Muscle layer of duodenum (tissue), 2 donors: Measurements from ENCODE around the gene ROBO1.

Experiments
- H3K27ac ChIP-seq: one replicate; pipeline ENCODE4 v1.7.0; 2013; ENCODE audit warnings: mild to moderate bottlenecking, low read length
- H3K27me3 ChIP-seq: one replicate; pipeline ENCODE4 v1.7.0; 2013; ENCODE audit warnings: low read depth, mild to moderate bottlenecking, control low read depth, low read length
- H3K36me3 ChIP-seq, 2 donors: one replicate each; pipeline ENCODE4 v1.7.0; 2013; ENCODE audit warnings: low read length in 2 of 2, control low read depth in 1 of 2, mild to moderate bottlenecking in 1 of 2; ENCODE audit not compliant: insufficient read depth in 2 of 2, control insufficient read depth in 1 of 2
- H3K4me1 ChIP-seq, 2 donors: one replicate each; pipeline ENCODE4 v1.7.0; 2013; ENCODE audit warnings: low read length in 2 of 2, mild to moderate bottlenecking in 2 of 2, control low read depth in 1 of 2, moderate library complexity in 1 of 2; ENCODE audit not compliant: insufficient read depth in 2 of 2, control insufficient read depth in 1 of 2
- H3K4me3 ChIP-seq, 2 donors: one replicate each; pipeline ENCODE4 v1.7.0; 2013; ENCODE audit warnings: low read length in 2 of 2, low read depth in 1 of 2, mild to moderate bottlenecking in 1 of 2
- H3K9me3 ChIP-seq, 2 donors: one replicate each; pipeline ENCODE4 v1.7.0; 2013; ENCODE audit warnings: low read length in 2 of 2, control low read depth in 1 of 2, mild to moderate bottlenecking in 1 of 2; ENCODE audit not compliant: control insufficient read depth in 1 of 2
- donor health status: healthy.

The ROBO1 gene

GRCh38 chr3:79047581-79047980 lies 720.2 kb downstream of the ROBO1 start:
- Histone ChIP-seq H3K27me3 (no peaks in the 10 kb centered on the region), H3K4me1 (no peaks in the 10 kb centered on the region), H3K9me3 (peaks cover 0 to 5% of the 10 kb centered on the region in 2 donors), H3K27ac (no peak overlapping the region), H3K36me3 (no peaks in the 10 kb centered on the region), H3K4me3 (no peak overlapping the region)

- Histone ChIP-seq H3K36me3 (no peaks in the 10 kb centered on the region), H3K9me3 (no peaks in the 10 kb centered on the region), H3K27ac (no peak overlapping the region), H3K4me3 (no peak overlapping the region), H3K27me3 (no peaks in the 10 kb centered on the region), H3K4me1 (no peaks in the 10 kb centered on the region)
Observed at GRCh38 chr3:79041621-79042020, 726.2 kb downstream of the ROBO1 start.

GRCh38 chr3:79040701-79041100 lies 727.1 kb downstream of the ROBO1 start:
- Histone ChIP-seq H3K27me3 (no peaks in the 10 kb centered on the region), H3K4me3 (no peak overlapping the region), H3K4me1 (no peaks in the 10 kb centered on the region), H3K9me3 (no peaks in the 10 kb centered on the region), H3K36me3 (no peaks in the 10 kb centered on the region), H3K27ac (no peak overlapping the region)

GRCh38 chr3:79040091-79040490 lies 727.7 kb downstream of the ROBO1 start:
- no peaks in the 10 kb centered on the region for H3K4me1 ChIP-seq
- no peaks in the 10 kb centered on the region for H3K36me3 ChIP-seq
- H3K9me3 ChIP-seq: no peaks in the 10 kb centered on the region
- no peaks in the 10 kb centered on the region for H3K27me3 ChIP-seq
- H3K27ac ChIP-seq: no peak overlapping the region
- H3K4me3 ChIP-seq: no peak overlapping the region

- Histone ChIP-seq H3K27ac (no peak overlapping the region), H3K36me3 (no peaks in the 10 kb centered on the region), H3K4me1 (no peaks in the 10 kb centered on the region), H3K27me3 (no peaks in the 10 kb centered on the region), H3K4me3 (no peak overlapping the region), H3K9me3 (no peaks in the 10 kb centered on the region)
Observed at GRCh38 chr3:79039192-79039591, 728.6 kb downstream of the ROBO1 start.

- no peaks in the 10 kb centered on the region for H3K27me3 ChIP-seq
- no peak overlapping the region for H3K4me3 ChIP-seq
- no peaks in the 10 kb centered on the region for H3K9me3 ChIP-seq
- H3K36me3 ChIP-seq: no peaks in the 10 kb centered on the region
- no peaks in the 10 kb centered on the region for H3K4me1 ChIP-seq
- no peak overlapping the region for H3K27ac ChIP-seq
Observed at GRCh38 chr3:79038636-79039035, 729.2 kb downstream of the ROBO1 start.

GRCh38 chr3:79038057-79038456 lies 729.7 kb downstream of the ROBO1 start:
- H3K4me1 ChIP-seq: no peaks in the 10 kb centered on the region
- no peaks in the 10 kb centered on the region for H3K36me3 ChIP-seq
- no peaks in the 10 kb centered on the region for H3K27me3 ChIP-seq
- H3K9me3 ChIP-seq: no peaks in the 10 kb centered on the region
- no peak overlapping the region for H3K4me3 ChIP-seq
- no peak overlapping the region for H3K27ac ChIP-seq

- Histone ChIP-seq H3K9me3 (no peaks in the 10 kb centered on the region), H3K36me3 (no peaks in the 10 kb centered on the region), H3K4me1 (no peaks in the 10 kb centered on the region), H3K27ac (no peak overlapping the region), H3K27me3 (no peaks in the 10 kb centered on the region), H3K4me3 (no peak overlapping the region)
Observed at GRCh38 chr3:79032686-79033318, 735.0 kb downstream of the ROBO1 start.

- no peak overlapping the region for H3K4me3 ChIP-seq
- H3K9me3 ChIP-seq: no peaks in the 10 kb centered on the region
- no peak overlapping the region for H3K27ac ChIP-seq
- no peaks in the 10 kb centered on the region for H3K27me3 ChIP-seq
- no peaks in the 10 kb centered on the region for H3K36me3 ChIP-seq
- no peaks in the 10 kb centered on the region for H3K4me1 ChIP-seq
Observed at GRCh38 chr3:79030157-79030556, 737.6 kb downstream of the ROBO1 start.

- Histone ChIP-seq H3K4me3 (no peak overlapping the region), H3K4me1 (no peaks in the 10 kb centered on the region), H3K9me3 (no peaks in the 10 kb centered on the region), H3K27ac (no peak overlapping the region), H3K27me3 (no peaks in the 10 kb centered on the region), H3K36me3 (no peaks in the 10 kb centered on the region)
Observed at GRCh38 chr3:79028916-79029315, 738.9 kb downstream of the ROBO1 start.

- no peaks in the 10 kb centered on the region for H3K4me1 ChIP-seq
- H3K9me3 ChIP-seq: no peaks in the 10 kb centered on the region
- no peak overlapping the region for H3K4me3 ChIP-seq
Observed at GRCh38 chr3:79027593-79027992, 740.2 kb downstream of the ROBO1 start.

GRCh38 chr3:79019924-79020173 lies 747.9 kb downstream of the ROBO1 start:
- Histone ChIP-seq H3K4me3 (peak overlapping the region; percentile 92), H3K4me1 (peaks cover 0 to 11% of the 10 kb centered on the region in 2 donors), H3K36me3 (no peaks in the 10 kb centered on the region), H3K27me3 (peaks cover 4% of the 10 kb centered on the region), H3K9me3 (no peaks in the 10 kb centered on the region), H3K27ac (peak overlapping the region; percentile 81)

More at GRCh38 chr3:79027593-79027992, 740.2 kb downstream of the ROBO1 start:
- H3K27ac ChIP-seq: no peak overlapping the region
- H3K27me3 ChIP-seq: no peaks in the 10 kb centered on the region
- H3K36me3 ChIP-seq: no peaks in the 10 kb centered on the region
